GM19023 (cell line): ENCODE data around the gene TIAM2.

Experiments
- ATAC-seq: cut with Tn5 transposase; IDR thresholded peaks from one replicate; pipeline ENCODE4 v1.9.1; 2021; ENCODE audit warnings: mild to moderate bottlenecking, moderate library complexity; ENCODE audit not compliant: unreplicated experiment

TIAM2 gene

DNA sequence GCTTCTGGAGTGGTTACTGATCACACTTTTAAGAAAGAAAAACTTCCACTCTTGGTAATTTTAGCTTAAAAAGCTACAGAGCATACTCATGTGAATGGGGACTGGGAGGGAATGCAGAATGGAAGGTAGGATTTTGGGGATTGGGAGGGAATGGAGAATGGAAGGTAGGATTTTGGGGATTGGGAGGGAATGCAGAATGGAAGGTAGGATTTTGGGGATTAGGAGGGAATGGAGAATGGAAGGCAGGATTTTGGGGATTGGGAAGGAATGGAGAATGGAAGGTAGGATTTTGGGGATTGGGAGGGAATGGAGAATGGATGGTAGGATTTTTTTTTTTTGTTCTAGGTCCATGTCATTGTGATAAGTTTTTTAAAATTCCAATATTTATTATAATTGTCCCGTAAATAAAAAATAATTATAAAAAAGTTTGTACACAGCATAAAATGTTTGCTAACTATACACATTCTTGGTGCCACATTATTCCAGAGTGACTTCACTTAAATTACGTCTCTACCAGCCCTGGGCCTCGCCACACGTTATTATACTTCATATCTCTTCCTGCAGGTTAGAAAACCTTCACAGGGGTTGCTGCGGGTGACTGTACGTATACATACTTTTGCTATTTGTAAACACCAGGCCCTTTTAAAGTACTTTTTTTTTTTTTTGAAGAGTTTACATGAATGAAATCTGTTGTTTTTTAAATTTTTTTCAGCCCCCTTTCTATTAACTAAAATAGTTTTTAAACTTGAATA is 127.3 kb downstream of the TIAM2 start:
- ATAC-seq: no peak

DNA sequence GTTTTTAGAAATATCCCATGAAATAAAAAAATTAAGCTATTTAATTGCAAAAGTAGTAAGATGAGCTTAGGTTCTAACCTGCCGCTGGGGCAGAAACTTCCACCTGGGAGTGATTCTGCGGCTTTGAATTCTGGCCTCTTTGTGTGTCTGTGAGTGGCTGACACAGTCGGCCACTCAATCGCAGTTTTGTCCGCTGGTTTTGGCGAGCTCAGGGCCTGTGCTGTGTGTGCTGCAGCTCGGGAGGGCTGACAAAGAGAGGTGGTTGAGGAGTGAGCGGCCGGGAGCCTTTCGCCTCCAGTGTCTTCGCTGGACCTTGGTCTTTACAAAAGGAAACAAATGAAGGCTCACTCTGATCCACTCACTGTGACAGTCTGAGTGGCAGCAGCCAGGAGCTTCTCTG is 128.4 kb downstream of the TIAM2 start:
- ATAC-seq: no peak

DNA sequence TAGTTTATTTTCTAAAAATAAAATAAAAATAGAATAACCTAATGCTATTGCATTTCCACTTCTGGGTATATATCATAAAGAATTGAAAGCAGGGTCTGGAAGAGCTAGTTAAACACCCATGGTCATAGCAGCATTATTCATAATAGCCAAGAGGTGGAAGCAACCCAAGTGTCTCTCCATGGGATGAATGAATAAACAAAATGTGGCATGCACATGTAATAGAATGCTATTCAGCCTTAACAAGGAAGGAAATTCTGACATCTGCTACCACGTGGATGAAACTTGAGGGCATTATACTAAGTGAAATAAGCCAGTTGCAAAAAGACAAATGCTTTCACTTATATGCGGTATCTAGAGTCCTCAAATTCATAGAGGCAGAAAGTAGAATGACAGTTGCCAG is 130.8 kb downstream of the TIAM2 start:
- ATAC-seq: no peak

DNA sequence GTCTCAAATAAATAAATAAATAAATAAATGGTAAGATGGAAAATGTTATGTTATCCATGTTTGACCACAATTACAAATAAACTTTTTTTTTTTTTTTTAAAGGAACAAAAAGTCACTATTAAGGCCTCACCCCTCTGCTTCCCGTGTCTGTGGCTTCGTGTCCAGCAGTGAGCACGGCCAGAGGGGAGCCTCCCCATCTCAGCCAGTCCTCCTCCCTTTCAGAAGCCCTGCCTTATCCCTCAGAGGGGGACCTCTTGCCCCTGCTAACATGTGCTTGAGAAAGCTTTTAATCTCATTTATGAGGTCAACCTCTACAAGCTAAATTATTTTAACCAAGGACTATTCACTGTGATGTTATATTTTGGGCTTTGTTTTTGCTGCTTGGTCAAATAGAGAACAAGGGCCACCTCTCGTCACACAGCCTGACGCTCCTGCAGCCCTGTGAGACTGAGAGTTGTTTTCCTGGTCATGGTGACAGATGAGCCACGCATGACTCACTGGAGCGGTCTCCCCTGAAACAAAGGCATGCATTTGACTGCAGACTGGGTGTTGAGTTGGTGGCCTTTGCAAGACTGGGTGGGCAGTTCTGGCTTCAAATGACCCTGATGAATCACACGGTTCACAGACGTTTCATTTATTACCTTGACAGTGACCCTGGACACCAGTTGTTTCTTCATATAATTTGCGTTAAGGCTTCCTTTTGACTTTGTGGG is 131.8 kb downstream of the TIAM2 start:
- no peak for ATAC-seq

DNA sequence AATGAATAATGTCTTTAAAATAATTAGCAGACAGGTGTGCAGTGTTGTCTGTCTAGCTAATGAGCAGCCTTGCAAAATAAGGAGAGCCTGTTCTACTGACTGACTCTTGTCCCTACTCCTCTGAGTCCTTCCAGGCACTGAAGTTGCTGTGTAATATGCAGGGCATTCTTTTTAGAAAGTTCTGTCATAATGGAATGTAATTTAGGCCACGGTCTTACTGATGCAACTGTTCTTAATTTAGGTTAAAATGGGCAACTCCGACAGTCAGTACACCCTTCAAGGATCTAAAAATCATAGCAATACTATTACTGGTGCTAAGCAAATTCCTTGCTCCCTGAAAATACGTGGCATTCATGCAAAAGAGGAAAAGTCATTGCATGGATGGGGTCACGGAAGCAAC is 133.9 kb downstream of the TIAM2 start:
- ATAC-seq: no peak

DNA sequence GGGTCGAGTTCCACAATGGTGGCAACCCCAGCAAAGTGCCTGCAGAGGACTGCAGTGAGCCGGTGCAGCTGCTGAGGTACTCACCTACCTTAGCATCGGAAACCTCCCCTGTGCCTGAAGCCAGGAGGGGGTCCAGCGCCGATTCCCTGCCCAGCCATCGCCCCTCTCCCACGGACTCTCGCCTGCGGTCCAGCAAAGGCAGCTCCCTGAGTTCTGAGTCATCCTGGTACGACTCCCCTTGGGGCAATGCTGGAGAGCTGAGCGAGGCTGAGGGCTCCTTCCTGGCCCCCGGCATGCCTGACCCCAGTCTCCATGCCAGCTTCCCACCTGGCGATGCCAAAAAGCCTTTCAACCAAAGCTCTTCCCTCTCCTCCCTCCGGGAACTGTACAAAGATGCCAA is 134.6 kb downstream of the TIAM2 start:
- ATAC-seq: no peak

DNA sequence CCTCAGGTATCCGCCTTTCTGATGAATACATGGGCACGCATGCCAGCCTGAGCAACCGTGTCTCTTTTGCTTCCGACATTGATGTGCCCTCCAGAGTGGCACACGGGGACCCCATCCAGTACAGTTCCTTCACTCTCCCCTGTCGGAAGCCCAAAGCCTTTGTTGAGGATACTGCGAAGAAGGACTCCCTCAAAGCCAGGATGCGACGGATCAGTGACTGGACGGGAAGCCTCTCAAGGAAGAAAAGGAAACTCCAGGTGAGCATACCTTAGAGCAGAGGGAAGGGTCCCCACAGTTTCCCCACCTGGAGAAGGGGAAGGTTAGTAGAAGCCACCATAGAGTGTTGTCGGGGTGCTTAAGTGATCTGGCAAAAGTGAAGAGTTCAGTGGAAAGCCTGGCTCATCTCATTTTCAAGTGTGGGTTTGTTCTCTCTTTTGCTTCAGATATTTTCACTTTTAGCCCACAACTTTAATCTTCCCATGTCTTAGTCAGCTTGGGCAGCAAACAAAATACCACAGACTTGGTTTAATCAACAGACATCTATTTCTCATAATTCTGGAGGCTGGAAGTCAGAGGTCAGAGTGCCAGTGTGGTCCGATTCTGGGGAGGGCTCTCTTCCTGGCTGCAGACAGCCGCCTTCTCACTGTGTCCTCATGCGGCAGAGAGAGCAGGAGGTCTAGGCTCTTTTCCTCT is 135.2 kb downstream of the TIAM2 start:
- no peak for ATAC-seq

DNA sequence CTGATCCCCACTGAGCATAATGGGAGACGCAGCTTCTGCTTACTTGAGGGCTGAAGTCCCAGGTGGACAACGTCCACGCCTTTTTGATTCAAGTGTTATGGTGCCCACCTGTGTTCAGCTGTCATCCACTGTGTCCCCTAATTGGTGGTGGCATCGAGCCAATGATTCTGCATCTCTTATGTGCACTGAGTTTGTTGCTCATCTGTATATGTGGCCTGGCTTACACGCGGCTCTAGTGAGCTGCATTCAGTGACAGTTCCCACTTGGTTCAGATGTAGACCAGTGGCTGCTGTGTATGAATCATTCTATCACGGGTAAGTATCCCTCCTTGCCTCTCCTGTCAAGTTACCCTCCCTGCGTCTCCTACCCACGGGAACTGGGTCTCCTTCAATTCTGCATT is 137.5 kb downstream of the TIAM2 start:
- no peak for ATAC-seq

DNA sequence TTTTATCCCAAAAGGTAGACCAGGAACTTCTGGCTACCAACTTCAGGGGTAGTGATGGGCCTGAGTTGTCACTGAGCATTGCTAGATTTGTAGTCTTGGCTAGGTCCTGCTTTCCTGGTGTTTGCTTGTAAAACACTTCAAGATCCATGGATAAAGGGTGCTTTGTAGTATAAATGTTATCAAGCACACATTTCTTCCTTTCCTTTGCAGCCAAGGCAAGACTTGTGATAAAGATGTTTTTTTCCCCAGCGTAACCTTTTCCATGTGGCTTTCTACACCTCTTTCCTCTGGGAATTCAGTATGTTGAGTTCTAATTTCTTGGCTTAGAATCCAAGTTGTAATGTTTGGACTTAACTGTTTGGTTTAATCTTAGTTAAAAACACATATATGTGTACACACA is 145.9 kb downstream of the TIAM2 start:
- ATAC-seq: no peak

DNA sequence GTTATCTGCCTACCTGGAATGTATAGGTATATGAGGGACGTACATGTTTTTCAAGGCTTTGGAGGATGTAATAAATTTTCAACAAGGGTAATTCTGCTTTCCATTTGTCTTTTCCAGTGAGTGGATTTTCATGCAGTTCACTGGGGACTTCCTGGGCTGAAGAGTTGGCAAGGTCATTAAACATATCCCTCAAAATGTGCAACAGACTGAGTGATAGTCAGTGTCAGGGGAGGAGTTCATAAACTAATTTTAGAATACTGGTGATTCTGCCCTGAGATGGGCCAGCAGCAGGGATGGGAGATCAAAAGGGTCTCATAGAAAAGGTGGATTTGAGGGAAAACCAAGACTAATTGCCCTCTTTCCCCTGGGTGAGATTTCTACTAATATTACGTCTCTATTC is 146.4 kb downstream of the TIAM2 start:
- no peak for ATAC-seq

DNA sequence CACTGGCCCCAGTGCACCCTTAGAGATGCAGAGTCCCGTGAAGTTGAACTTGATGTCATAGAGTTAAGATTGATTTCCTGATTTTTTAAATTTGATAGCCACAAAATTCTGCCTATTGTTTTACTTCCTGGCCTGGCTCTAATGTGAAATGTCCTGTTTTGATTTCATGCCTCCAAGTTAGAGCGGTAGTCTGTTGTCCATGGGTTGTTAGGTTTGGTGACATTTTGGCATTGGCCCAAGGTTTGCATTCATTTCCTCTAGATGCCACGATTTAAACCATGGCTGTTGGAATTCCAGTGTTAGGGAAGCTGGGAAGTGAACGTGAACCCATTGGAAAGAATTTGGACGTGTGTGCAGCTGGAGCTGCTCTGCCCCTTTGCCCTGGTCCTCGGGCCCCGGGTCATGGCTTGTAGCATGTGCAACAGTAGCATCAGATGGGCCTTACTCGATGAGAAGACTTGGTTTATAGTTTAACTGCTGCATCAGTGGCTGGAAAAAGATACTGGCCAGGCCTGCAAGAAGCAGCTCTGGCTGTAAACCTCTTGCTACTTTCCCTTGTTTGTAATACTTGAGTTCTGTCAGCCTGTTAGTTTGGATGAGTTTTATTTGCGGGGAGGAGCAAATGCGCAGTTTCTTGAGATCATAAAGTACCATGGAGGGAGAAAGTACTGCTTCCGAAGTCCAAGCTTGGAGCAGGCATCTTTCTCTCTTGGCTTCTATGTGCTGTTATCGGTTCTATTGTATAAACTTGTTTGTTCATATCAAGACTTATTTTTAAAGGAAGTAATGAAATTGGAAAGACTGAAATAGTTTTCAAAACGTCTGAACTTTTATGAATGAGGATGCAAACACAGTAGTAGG is 147.3 kb downstream of the TIAM2 start:
- ATAC-seq: no peak

DNA sequence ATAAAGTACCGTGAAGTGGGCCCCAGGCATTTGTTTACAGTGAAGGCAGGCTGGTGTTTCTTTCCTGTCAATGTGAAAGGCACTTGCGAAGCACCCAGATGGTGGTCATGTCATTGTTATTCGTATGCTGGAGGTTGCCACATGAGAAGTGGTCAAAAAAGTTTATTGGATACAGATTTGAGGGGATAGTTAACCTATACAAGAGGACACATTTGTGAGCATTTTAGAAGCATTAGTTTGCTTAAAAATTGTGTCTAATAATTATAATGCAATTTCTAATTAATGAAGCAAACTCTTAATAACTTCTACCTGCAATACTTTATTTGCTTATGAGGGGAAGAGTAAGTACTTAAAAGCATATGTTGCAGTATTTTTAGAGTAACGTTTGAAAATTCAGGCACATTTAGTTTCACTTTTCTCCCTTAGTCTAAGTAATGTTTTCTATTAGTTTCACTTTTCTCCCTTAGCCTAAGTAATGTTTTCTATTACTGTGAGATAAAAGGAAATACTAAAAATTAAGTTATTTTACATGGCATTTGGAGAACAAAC is 148.0 kb downstream of the TIAM2 start:
- ATAC-seq: no peak

DNA sequence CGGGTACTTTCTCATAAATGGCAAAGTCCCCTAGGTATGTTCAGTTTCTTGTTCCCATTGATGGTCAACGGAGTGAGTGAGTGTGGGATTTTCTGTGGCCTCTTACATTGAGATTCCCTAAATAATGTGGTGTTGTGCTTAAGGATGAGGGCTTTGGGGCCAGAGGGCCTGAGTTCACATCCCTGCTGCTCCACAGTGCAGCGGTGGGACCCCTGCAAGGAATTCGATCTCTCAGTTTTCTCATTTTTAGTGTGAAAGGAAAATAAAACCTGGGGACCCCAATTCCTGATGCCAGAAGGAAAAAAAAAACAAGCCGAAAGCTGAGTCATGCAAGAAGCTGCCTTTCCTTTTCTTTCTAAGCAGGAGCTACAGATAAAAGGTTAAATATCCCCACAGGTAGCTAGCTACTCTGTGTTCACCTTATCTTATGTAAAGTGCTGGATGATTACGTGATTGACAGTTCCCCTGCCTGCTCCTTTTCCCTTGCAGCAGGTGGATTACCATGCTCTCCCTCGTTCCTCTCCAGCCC is 148.5 kb downstream of the TIAM2 start:
- ATAC-seq: no peak

DNA sequence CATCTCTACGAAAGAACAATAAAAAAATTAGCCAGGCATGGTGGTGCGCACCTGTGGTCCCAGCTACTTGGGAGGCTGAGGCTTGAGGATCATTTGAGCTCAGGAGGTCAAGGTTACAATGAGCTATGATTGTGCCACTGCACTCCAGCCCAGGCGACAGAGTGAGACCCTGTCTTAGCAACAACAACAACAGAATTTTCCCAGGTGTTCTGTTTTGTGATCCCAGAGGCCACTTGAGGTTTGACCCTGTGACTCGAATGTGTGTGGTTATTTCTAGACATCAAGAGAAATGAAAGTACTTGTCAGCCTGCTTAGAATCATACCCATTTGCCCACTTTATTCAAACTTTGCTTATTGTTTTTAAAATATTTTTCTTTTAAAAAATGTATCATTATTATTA is 151.1 kb downstream of the TIAM2 start:
- no peak for ATAC-seq

DNA sequence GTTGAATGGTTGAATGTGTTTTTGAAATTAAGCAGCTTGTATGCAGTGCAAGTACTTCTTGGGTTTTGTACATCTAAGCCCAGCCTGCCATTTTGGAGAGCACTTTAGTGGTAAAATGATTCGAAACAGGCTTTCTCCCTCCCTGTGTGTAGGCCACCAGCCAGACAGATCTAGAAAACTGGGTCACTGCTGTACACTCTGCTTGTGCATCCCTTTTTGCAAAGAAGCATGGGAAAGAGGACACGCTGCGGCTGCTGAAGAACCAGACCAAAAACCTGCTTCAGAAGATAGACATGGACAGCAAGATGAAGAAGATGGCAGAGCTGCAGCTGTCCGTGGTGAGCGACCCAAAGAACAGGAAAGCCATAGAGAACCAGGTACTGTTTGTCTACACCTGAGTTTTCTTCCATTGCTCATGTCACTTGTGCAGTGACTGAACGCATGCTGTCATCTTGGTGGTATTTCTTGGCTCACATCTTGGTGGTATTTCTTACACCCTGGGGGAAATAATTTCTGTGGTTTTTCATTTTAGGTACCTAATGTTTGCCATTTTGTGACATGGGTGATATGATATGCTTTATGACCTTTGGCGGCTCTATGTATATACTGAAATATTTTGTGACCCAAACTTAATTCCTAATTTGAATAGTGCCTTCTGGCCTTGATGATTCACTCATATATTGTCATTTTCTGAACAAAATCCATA is 153.0 kb downstream of the TIAM2 start:
- no peak for ATAC-seq

DNA sequence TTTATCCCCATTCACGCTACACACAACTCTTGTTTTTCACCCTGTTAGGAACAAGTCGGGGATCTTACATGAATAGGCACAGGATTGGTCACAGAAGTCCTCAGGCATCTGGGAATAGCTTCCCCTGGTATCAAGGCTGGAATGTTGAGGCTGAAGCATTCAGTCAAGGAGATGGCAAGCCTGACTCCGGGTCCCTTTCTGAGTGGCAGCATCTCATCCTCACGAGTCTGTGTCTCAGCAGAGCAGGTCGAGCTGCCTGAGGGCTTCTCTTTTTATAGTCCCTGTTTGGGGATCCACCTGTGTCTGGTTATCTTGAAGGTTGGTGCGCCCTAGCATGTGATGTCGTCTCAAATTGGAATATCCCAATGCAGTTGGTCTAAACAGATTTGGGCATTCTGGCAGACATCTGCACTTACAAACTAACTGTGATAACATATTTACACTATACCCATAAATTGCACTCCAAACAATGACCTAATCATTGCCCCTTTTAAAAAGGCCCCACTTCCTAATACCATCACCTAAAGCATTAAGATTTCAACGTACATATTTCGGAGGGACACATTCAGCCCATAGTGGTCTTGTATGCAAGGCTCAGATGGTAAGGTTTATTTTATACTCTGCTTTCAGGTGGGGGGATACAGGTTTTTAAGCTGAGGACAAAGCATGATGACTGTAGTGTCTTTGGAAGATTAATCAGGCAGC is 156.0 kb downstream of the TIAM2 start:
- ATAC-seq: no peak

DNA sequence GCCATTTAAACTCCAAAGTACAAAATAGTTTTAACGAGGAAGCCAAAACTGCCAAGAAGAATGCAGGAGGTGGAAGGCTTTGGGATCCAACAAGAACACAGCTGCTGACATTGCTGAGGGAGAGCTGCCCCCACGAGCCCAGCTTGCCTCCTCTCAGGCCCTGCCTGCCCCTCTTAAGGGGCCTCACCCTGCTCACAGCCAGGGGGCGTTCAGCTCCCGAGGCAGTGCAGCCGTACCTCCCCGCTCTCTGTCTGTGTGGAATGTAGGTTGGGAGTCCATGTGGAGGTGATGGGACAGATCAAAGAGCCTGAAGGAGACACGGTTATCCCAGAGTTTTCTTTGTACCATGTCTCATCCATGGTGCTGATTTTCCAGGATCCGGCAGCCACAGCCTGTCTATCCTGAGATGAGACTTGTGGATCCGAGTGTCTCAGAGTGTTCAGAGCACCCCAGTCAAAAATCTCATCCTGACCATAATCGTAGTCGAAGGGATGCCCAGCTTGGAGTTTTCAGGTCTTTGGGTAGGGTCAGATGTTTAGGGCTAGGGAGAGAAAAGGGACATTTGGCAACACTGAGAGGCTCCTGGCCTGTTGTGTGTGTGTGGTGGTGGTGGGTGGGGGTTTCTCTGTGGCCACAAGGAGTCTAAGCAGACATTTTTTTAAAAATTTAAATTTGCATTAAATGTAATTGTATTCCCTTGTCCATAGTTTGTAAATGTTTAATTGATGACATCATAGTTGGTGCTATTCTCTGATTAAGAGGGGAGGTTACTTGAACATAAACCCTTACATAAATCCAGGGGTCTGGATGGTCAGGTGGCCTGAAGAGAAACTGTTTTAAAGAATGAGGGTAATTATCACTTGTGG is 157.3 kb downstream of the TIAM2 start:
- ATAC-seq: no peak

DNA sequence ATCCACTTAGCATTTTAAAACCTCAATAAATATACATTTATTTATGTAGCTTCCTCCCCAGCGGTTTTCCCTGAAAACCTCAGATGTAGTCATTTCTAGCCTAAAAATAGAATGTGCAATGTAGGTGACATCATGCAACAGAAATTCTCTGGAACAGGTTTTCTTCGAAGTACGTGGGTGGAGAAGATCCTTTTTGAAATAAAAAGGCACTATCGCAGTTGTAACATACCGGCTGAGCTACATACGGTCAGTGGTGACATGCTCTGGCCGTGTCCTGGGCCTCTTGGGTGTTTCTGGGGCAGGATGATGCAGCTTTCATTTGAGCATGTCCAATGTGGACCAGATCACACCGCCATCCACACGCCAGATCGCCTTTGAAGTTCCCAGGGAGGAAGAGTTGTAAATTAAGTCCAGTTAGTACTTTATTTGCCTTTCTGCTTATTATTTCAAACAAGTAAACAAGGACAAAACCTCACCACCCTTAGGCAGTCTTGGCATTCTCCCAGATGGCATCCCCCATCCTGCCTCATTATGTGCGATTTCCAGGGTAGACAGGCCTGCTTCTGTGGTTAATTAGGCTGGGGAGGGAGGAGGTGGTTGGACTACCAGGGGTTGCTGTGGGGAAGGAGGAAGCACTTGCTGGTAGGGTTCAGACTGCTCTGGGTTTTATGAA is 159.2 kb downstream of the TIAM2 start:
- ATAC-seq: no peak
